Measurements from ENCODE around the gene ZNF654. TPM values are rescaled to one million over a fixed set of nuclear protein-coding genes. Genes with fewer than 3 reads are reported as not detected.

The ZNF654 gene
- total and polyA plus RNA-seq, 11 donors = 2.4 to 15.9 (median 8.7) TPM

- TF ChIP-seq POLR2A (IDR thresholded peaks at IDR 0.05) = no peak
- no peak for TF ChIP-seq CTCF (IDR thresholded peaks at IDR 0.05)
- ATAC-seq = peak in 1 of 4 donors; percentile 26
- peaks cover 2 to 35% (median 18%) of the 10 kb centered on the region in 12 donors for H3K4me1 ChIP-seq
- H3K27ac ChIP-seq = peak overlapping the region; percentile 80 to 98 (median 89)
- no peaks in the 10 kb centered on the region for H3K9me3 ChIP-seq
- no peaks in the 10 kb centered on the region for H3K27me3 ChIP-seq
- peak overlapping the region; percentile 66 to 95 (median 86) for H3K4me3 ChIP-seq
- intact Hi-C loops (cut with DNase I) = loop anchor here in 4 of 10 donors (2.0 to 10.0 kb wide), 3 partner anchors 90 to 94 kb away; partner anchors contain the start of genes CGGBP1 (in 4 of the 4) and ZNF654 (in 4 of the 4)
- DNase-seq = no peak
- 0 to 2% (median 1%) methylated on average over 16 of the region's 16 CpGs for WGBS, 4 donors
- peaks cover 0 to 12% (median 9%) of the 10 kb centered on the region in 9 donors for H3K36me3 ChIP-seq
These were observed 90.0 kb downstream of the ZNF654 start for GRCh38 chr3:88149101-88149508.

GRCh38 chr3:88149509-88150362 is 90.7 kb downstream of the ZNF654 start, which contains the start of gene C3orf38:
Gene C3orf38, plus strand, starts transcription at chr3:88149959. Its CDS starts 94 bp downstream, at chr3:88150053.
- Histone ChIP-seq H3K4me1 (peaks cover 2 to 35% (median 18%) of the 10 kb centered on the region in 12 donors), H3K9me3 (no peaks in the 10 kb centered on the region), H3K27ac (peak within 1 kb of the TSS; percentile 80 to 98 (median 89)), H3K27me3 (no peaks in the 10 kb centered on the region), H3K36me3 (peaks cover 0 to 18% (median 15%) of the 10 kb centered on the region in 9 donors), H3K4me3 (peak within 1 kb of the TSS; percentile 66 to 95 (median 86))
- DNase-seq = peak; percentile 87 to 93 (median 90)
- WGBS, 4 donors = 0 to 1% (median 0%) methylated on average over 54 to 57 of the region's 57 CpGs
- intact Hi-C loops (cut with DNase I) = loop anchor here in 4 of 10 donors (2.0 to 10.0 kb wide), 3 partner anchors 91 to 95 kb away; partner anchors contain the start of genes CGGBP1 (in 4 of the 4) and ZNF654 (in 4 of the 4)
- peak in 1 of 2 donors; percentile 45 for TF ChIP-seq POLR2A (IDR thresholded peaks at IDR 0.05)
- TF ChIP-seq CTCF (IDR thresholded peaks at IDR 0.05) = no peak
- peak; percentile 96 to 99 (median 98) for ATAC-seq

GRCh38 chr3:88150371-88150770 is 91.3 kb downstream of the ZNF654 start:
- WGBS, 4 donors = 1 to 2% (median 1%) methylated on average over 8 of the region's 8 CpGs
- Histone ChIP-seq H3K4me1 (peaks cover 2 to 35% (median 18%) of the 10 kb centered on the region in 12 donors), H3K9me3 (no peaks in the 10 kb centered on the region), H3K36me3 (peaks cover 0 to 25% (median 22%) of the 10 kb centered on the region in 9 donors), H3K27me3 (no peaks in the 10 kb centered on the region), H3K4me3 (peak overlapping the region; percentile 66 to 95 (median 86)), H3K27ac (peak overlapping the region; percentile 80 to 98 (median 89))
- TF ChIP-seq CTCF (IDR thresholded peaks at IDR 0.05) (no peak), POLR2A (IDR thresholded peaks at IDR 0.05) (no peak)
- ATAC-seq = no peak
- intact Hi-C loops (cut with DNase I) = no loop called here
- no peak for DNase-seq

GRCh38 chr3:88150806-88151205 is 91.8 kb downstream of the ZNF654 start:
- no peaks in the 10 kb centered on the region for H3K9me3 ChIP-seq
- peak overlapping the region in 10 of 12 donors; percentile 83 to 98 (median 91) for H3K27ac ChIP-seq
- H3K4me3 ChIP-seq = peak overlapping the region; percentile 66 to 95 (median 86)
- peaks cover 2 to 35% (median 18%) of the 10 kb centered on the region in 12 donors for H3K4me1 ChIP-seq
- ATAC-seq = no peak
- DNase-seq = no peak
- TF ChIP-seq POLR2A (IDR thresholded peaks at IDR 0.05) = no peak
- TF ChIP-seq CTCF (IDR thresholded peaks at IDR 0.05) = no peak
- WGBS, 4 donors = 2% methylated on average over 6 of the region's 6 CpGs
- H3K36me3 ChIP-seq = peaks cover 0 to 29% (median 26%) of the 10 kb centered on the region in 9 donors
- intact Hi-C loops (cut with DNase I) = no loop called here
- no peaks in the 10 kb centered on the region for H3K27me3 ChIP-seq

Measured in heart left ventricle (tissue), 16 donors.